A549 (cell line): ENCODE results near the gene LRRC45. TPM values are rescaled to one million over a fixed set of nuclear protein-coding genes. Genes with fewer than 3 reads are reported as not detected.

Experiments used
- ATAC-seq, 2 experiments: fragments of 200-7000 bp in 1 of 2; fragments of >200 bp in 1 of 2; cut with Nextera tagmentation in 1 of 2; cut with Tn5 transposase in 1 of 2; 3 replicates each; pipeline versions ENCODE4 v1.8.0 to v1.9.1; 2018 to 2020; ENCODE audit warnings: mild to moderate bottlenecking in 1 of 2, moderate library complexity in 1 of 2
- CTCF ChIA-PET: fragments of 300-600 bp; sonication (Branson Sonifier 250); formaldehyde crosslinking; extraction: SDS; loops from one replicate; lab custom pipeline; 2021; ENCODE audit warnings: antibody characterized with exemption, inconsistent platforms; lab: Yijun Ruan, JAX
- POLR2A ChIA-PET: fragments of 350-600 bp; formaldehyde crosslinking; extraction: SDS; loops from one replicate; lab custom pipeline; 2021; ENCODE audit warnings: antibody characterized with exemption, inconsistent platforms; lab: Yijun Ruan, JAX
- DNase-seq, 2 experiments: peaks; one replicate each; pipeline versions ENCODE4 v3.0.0 to v3.0.0-alpha.2; 2011 to 2016; ENCODE audit warnings: low read depth in 1 of 2, low spot score in 1 of 2
- FAIRE-seq: peaks from 2 replicates; lab custom pipeline; 2011; peaks lifted over from hg19 to GRCh38; lab: Jason Lieb, UNC
- H3K27ac ChIP-seq, 2 experiments: fragments of >200 bp; sonication (Bioruptor Twin); formaldehyde crosslinking; 3 replicates each; pipeline ENCODE4 v1.5.1; 2016 to 2017
- H3K4me1 ChIP-seq: fragments of >200 bp; sonication (Bioruptor Twin); formaldehyde crosslinking; 3 replicates; pipeline ENCODE4 v1.6.1; 2016
- H3K4me2 ChIP-seq: fragments of >200 bp; sonication (Bioruptor Twin); formaldehyde crosslinking; 3 replicates; pipeline ENCODE4 v1.6.1; 2016
- H3K4me3 ChIP-seq: fragments of >200 bp; sonication (Bioruptor Twin); formaldehyde crosslinking; 3 replicates; pipeline ENCODE4 v1.5.1; 2016
- H3K9me3 ChIP-seq: fragments of >200 bp; sonication (Bioruptor Twin); formaldehyde crosslinking; 3 replicates; pipeline ENCODE4 v1.6.1; 2016
- EHF ChIP-seq: fragments of 250-450 bp; sonication (Bioruptor Pico); IDR thresholded peaks from 2 replicates; pipeline ENCODE4 v1.5.0; 2020; ENCODE audit warnings: mild to moderate bottlenecking
- EP300 ChIP-seq, 2 experiments: fragments of >200 bp; sonication (Bioruptor Twin); formaldehyde crosslinking; IDR thresholded peaks; 2 replicates in 1 of 2; 3 replicates in 1 of 2; pipeline ENCODE4 v1.6.1; 2016 to 2017
- ESRRA ChIP-seq: fragments of 150-350 bp; IDR thresholded peaks from 2 replicates; pipeline ENCODE4 v1.6.1; 2014; ENCODE audit warnings: mild to moderate bottlenecking, low read length, borderline replicate concordance
- FOSL2 ChIP-seq, 2 experiments: fragments of 450-650 bp in 1 of 2; fragments of >200 bp in 1 of 2; sonication (Bioruptor Twin) in 1 of 2; formaldehyde crosslinking; IDR thresholded peaks; 2 replicates each; pipeline versions ENCODE4 v1.5.0 to v1.6.1; 2016 to 2020; ENCODE audit warnings: mild to moderate bottlenecking in 1 of 2, moderate library complexity in 1 of 2
- HEYL ChIP-seq: fragments of 250-450 bp; sonication (Bioruptor Pico); IDR thresholded peaks from 2 replicates; pipeline ENCODE4 v1.8.0; 2021; ENCODE audit warnings: mild to moderate bottlenecking, moderate library complexity
- KDM1A ChIP-seq: fragments of 200-600 bp; sonication (generic); IDR thresholded peaks from 2 replicates; pipeline ENCODE4 v1.6.1; 2016; ENCODE audit warnings: low read depth, mild to moderate bottlenecking
- KDM5A ChIP-seq: fragments of 200-600 bp; sonication (generic); IDR thresholded peaks from 2 replicates; pipeline ENCODE4 v1.6.1; 2016; ENCODE audit warnings: antibody characterized with exemption, mild to moderate bottlenecking
- MAZ ChIP-seq: fragments of 150-350 bp; IDR thresholded peaks from 2 replicates; pipeline ENCODE4 v1.6.1; 2014; ENCODE audit warnings: antibody characterized with exemption, low read depth, low read length, borderline replicate concordance
- MYC ChIP-seq: IDR thresholded peaks from 2 replicates; pipeline ENCODE4 v1.6.1; 2012; ENCODE audit warnings: mild to moderate bottlenecking, inconsistent platforms, low read length, improper control_type of control experiment, borderline replicate concordance
- NFE2L2 ChIP-seq: fragments of 150-350 bp; conservative IDR thresholded peaks from 2 replicates; pipeline ENCODE4 v1.6.1; 2014; ENCODE audit warnings: low read length
- RFX5 ChIP-seq: fragments of 450-650 bp; IDR thresholded peaks from 2 replicates; pipeline ENCODE4 v1.7.1; 2014; ENCODE audit warnings: antibody characterized with exemption, mild to moderate bottlenecking, moderate library complexity
- ZFP36 ChIP-seq: fragments of 450-650 bp; IDR thresholded peaks from 2 replicates; pipeline ENCODE4 v1.6.1; 2014; ENCODE audit warnings: borderline replicate concordance; ENCODE audit not compliant: partially characterized antibody
- ZNF302 ChIP-seq: fragments of 250-450 bp; sonication (Bioruptor Pico); IDR thresholded peaks from 2 replicates; pipeline ENCODE4 v1.9.0; 2021; ENCODE audit warnings: inconsistent platforms, mild to moderate bottlenecking, moderate library complexity
- WGBS: methylation state at CpG from one replicate; pipeline ENCODE4 v1.1.6; 2017; ENCODE audit errors: missing lambda C conversion rate; 5-methylcytosine and 5-hydroxymethylcytosine counted together
- polyA plus RNA-seq, 4 experiments: library from polyadenylated mRNA; depleted of rRNA in 3 of 4; stranded (reverse); fragments of >200 nt; fragmentation: RNase III in 1 of 4; extraction: RNeasy Plus Mini Kit Qiagen cat#74134 plus additional on column Dnase treatment in 1 of 4; gene quantifications; 2 replicates in 3 of 4; 3 replicates in 1 of 4; pipeline ENCODE4 v1.2.3, GENCODE V29; 2011 to 2017
- TF ChIP-seq, protein P1 (sequence below): IDR thresholded peaks from 2 replicates; pipeline ENCODE4 v1.6.1; 2012
- TF ChIP-seq, protein P2 (sequence below): fragments of 250-450 bp; sonication (Bioruptor Pico); IDR thresholded peaks from 2 replicates; pipeline ENCODE4 v1.5.0; 2021; ENCODE audit warnings: mild to moderate bottlenecking, moderate library complexity, borderline replicate concordance
- TF ChIP-seq, protein P3 (sequence below): IDR thresholded peaks from 2 replicates; pipeline ENCODE4 v1.6.1; 2012
- TF ChIP-seq, protein P4 (sequence below): fragments of 250-450 bp; sonication (Bioruptor Pico); IDR thresholded peaks from 2 replicates; pipeline ENCODE4 v1.5.0; 2020; ENCODE audit warnings: low read depth, mild to moderate bottlenecking, moderate library complexity
- TF ChIP-seq, protein P5 (sequence below): IDR thresholded peaks from 2 replicates; pipeline ENCODE4 v1.6.1; 2012; ENCODE audit warnings: low read depth, borderline replicate concordance

The LRRC45 gene
- polyA plus RNA-seq, 2 of the 4 experiments (the other 2 are of a cell fraction) = 6.4 to 24.5 TPM

DNA sequence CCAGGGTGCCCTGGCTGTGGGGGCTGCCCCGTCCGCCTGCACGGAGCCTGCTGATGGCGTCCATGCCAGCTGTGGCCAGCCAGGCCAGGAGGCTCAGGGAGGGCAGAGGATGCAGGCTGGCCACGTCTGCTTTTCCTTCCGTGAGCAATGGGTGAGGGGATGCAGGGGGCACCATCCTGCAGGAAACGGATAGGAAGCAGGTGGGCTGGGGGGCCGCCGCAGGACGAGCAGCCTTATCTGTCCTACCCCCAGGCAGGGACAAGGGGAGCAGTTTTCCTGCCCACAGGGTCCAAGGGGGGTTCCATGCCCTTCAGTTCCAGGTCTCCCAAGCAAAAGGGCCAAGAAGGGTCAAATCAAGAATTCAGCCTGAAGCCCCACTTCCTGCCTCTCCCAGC, 35.7 kb downstream of the LRRC45 start:
- H3K4me3 ChIP-seq = no peak overlapping the region
- TF ChIP-seq ZNF302 (CRISPR knock-in tag) (no peak), KDM1A (no peak), MYC (no peak), HEYL (no peak), FOSL2 (IDR thresholded peaks at IDR 0.05) (no peak), FOSL2 (CRISPR knock-in tag; IDR thresholded peaks at IDR 0.05) (no peak), EP300 (IDR thresholded peaks at IDR 0.05) (no peak), MAZ (no peak), NFE2L2 (no peak), ESRRA (no peak), ZFP36 (no peak), EHF (CRISPR knock-in tag) (no peak), KDM5A (no peak)
- TF ChIP-seq, protein P1, sequence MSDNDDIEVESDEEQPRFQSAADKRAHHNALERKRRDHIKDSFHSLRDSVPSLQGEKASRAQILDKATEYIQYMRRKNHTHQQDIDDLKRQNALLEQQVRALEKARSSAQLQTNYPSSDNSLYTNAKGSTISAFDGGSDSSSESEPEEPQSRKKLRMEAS = no peak
- TF ChIP-seq, protein P2, sequence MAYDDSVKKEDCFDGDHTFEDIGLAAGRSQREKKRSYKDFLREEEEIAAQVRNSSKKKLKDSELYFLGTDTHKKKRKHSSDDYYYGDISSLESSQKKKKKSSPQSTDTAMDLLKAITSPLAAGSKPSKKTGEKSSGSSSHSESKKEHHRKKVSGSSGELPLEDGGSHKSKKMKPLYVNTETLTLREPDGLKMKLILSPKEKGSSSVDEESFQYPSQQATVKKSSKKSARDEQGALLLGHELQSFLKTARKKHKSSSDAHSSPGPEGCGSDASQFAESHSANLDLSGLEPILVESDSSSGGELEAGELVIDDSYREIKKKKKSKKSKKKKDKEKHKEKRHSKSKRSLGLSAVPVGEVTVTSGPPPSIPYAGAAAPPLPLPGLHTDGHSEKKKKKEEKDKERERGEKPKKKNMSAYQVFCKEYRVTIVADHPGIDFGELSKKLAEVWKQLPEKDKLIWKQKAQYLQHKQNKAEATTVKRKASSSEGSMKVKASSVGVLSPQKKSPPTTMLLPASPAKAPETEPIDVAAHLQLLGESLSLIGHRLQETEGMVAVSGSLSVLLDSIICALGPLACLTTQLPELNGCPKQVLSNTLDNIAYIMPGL = no peak
- TF ChIP-seq, protein P3, sequence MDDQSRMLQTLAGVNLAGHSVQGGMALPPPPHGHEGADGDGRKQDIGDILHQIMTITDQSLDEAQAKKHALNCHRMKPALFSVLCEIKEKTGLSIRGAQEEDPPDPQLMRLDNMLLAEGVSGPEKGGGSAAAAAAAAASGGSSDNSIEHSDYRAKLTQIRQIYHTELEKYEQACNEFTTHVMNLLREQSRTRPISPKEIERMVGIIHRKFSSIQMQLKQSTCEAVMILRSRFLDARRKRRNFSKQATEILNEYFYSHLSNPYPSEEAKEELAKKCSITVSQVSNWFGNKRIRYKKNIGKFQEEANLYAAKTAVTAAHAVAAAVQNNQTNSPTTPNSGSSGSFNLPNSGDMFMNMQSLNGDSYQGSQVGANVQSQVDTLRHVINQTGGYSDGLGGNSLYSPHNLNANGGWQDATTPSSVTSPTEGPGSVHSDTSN = no peak; the same call in 1 of the 2 replicates
- TF ChIP-seq, protein P4, sequence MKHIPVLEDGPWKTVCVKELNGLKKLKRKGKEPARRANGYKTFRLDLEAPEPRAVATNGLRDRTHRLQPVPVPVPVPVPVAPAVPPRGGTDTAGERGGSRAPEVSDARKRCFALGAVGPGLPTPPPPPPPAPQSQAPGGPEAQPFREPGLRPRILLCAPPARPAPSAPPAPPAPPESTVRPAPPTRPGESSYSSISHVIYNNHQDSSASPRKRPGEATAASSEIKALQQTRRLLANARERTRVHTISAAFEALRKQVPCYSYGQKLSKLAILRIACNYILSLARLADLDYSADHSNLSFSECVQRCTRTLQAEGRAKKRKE = no peak
- no peak overlapping the region for H3K27ac ChIP-seq
- ATAC-seq (no peak), FAIRE-seq (no peak), DNase-seq (no peak)
- POLR2A ChIA-PET = interaction anchor here (0.6 to 2.8 kb wide), 2 partner anchors 21 to 105 kb away, joined by 7 to 10 read pairs; partner anchors contain the start of gene DCXR
- CTCF ChIA-PET = interaction anchor here (0.9 to 21.7 kb wide), 5 partner anchors 8 to 99 kb away, joined by 3 to 191 read pairs (median 3); partner anchors contain the start of genes DCXR and RAC3
- WGBS = 90% methylated on average over 10 of the region's 10 CpGs
- H3K4me2 ChIP-seq = no peak overlapping the region
- peaks cover 4% of the 10 kb centered on the region; the same call in 1 of the 3 replicates for H3K4me1 ChIP-seq
- H3K9me3 ChIP-seq = no peaks in the 10 kb centered on the region

DNA sequence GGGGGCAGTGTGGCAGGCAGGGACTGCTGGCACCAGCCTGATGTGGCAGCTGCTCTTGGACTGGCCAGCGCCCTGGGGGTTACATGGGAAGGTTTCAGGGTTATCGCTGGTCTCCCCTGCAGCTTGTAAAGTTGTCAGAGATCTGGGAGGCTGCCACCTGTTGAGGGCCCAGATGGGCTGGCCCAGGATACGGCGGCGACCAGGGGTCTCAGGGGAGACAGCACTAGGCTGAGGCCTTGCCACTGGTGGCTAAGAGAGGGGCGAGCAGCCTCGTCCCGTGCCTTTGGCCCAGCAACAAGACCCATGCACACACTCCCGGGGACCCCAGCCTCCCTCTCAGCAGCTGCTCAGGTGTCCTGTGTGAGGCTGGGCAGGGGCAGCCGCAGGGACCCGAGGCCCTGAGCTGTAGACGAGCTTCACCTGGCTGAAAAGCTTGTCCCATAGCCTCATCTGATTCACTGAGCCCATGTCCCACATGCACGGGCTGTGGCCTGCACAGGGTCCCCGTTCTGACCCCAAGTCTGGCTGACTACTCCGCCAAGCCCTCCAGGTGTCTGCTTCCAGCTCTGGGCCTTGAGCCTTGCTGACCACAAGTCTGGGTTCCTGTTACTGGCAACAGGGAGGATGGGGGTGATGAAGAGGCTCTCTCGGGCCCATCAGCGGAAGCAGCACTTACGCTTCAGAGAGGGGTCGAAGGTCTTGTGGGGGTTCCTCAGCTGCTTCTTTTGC, 36.3 kb downstream of the LRRC45 start:
- ATAC-seq (no peak), DNase-seq (no peak), FAIRE-seq (no peak)
- Histone ChIP-seq H3K4me1 (peaks cover 10% of the 10 kb centered on the region; the same call in 2 of the 3 replicates), H3K4me3 (no peak overlapping the region), H3K4me2 (no peak overlapping the region), H3K9me3 (no peaks in the 10 kb centered on the region), H3K27ac (no peak overlapping the region)
- POLR2A ChIA-PET = interaction anchor here (0.6 to 2.8 kb wide), 3 partner anchors 22 to 106 kb away, joined by 5 to 10 read pairs (median 7); partner anchors contain the start of genes DCXR and FASN
- WGBS = 89% methylated on average over 17 of the region's 19 CpGs
- TF ChIP-seq RFX5 = no peak
- TF ChIP-seq, protein P5, sequence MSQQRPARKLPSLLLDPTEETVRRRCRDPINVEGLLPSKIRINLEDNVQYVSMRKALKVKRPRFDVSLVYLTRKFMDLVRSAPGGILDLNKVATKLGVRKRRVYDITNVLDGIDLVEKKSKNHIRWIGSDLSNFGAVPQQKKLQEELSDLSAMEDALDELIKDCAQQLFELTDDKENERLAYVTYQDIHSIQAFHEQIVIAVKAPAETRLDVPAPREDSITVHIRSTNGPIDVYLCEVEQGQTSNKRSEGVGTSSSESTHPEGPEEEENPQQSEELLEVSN = no peak
- CTCF ChIA-PET = interaction anchor here (1.0 to 21.7 kb wide), 5 partner anchors 9 to 100 kb away, joined by 3 to 191 read pairs (median 4); partner anchors contain the start of genes DCXR and RAC3
